HL-60/S4 treated with retinoic acid at 250 ng/mL for 4 days and 3 days (cell line): ENCODE data around the gene HLA-DRA.
"Not testable (repeated sequence)": the region's sequence is repeated elsewhere in the genome, so short reads cannot be mapped to it uniquely, and the experiment has no call there.

ENCODE experiments used
- in situ Hi-C: fragments of 300-500 bp; cut with MboI; formaldehyde crosslinking; loops from 2 replicates; pipeline ENCODE4 v1.7.0; 2022; ENCODE audit warnings: low sequenced_read_pairs

The HLA-DRA gene

DNA sequence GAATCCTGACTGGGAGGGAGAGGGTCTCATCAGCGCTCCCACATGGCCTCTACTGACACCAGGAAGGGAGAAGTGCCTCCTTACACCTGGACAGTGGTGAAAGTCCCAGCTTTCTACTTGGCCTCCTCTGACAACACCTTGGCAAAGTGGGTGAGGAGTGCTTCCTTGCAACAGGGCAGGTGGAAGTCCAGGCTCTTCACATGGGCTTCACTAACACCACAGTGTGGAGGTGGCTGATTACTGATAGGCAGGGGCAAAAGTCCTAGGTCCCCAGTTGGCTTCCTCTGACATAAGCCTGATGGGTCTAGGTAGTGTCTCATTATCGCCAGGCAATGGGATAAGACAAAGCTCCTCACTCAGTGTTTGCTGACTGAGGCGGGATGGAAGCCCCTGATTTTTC lies 9.5 kb upstream of the HLA-DRA start:
- in situ Hi-C loops, result no loop called here

- in situ Hi-C loops, result no loop called here
Measured at GRCh38 chr6:32431142-32431541, 8.5 kb upstream of the HLA-DRA start.

- in situ Hi-C loops, result no loop called here
Measured at GRCh38 chr6:32432050-32432450, 7.6 kb upstream of the HLA-DRA start.

- in situ Hi-C loops, result not testable (repeated sequence)
Measured at GRCh38 chr6:32433950-32434349, 5.7 kb upstream of the HLA-DRA start.

DNA sequence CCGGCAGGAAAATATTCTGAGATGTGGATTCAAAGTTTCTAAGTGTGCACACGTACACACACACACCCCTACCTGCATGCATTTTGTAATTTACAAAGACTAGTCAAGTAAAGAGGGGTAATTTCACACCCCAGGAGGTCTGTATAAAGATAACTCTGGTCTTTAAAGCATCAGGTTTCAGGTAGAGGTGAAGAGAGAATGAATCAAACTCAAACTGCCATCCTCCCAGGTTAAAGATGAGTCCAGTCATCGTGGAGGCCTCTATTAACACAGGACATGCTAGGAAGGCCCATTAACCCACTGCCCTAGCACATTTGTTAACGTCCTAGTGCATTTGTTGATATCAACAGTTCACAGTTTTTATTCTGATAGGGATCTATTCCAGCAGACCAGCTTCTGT lies 3.5 kb upstream of the HLA-DRA start:
- in situ Hi-C loops, result no loop called here

DNA sequence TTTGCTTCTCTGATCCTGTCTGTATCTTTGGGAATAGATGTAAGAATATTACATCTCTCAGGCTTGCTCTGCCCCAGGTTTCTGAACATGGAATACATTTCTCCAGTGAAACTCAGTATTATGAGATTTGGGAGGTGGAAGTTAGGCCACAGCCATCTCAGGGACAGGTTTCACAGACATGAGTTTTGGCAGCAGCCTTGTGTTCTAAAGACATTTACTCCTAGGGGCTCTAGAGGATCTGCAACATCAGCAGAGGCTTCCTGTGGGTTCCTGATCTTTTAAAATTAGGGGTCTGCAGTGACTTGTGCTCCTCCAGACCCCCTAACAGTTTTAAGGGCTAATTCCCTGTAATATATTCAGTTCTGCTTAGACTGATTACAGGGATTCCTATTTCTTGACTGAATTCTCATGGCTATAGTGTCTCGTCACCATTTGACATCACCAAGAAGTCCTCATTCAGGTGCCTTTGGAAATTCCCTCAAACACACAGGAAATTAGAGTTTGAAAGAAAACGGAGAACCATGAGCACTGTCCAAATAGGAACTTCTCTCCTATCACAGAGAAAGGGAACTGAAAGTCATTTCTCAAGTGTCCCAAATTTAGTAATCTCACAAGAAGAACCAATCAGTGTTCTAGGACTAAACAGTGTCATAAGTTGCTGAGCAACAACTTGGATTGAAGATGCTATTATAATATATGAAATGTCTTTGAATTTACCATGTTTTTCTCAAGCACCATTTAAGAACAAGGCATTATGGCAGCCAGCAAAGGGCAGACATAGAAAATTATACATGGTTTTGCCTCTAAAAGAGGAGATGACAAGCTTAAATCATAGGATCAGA lies 2.5 kb upstream of the HLA-DRA start:
- in situ Hi-C loops, result no loop called here

- in situ Hi-C loops, result no loop called here
Measured at GRCh38 chr6:32439139-32439538, 548 bp upstream of the HLA-DRA start.

- in situ Hi-C loops, result no loop called here
Measured at GRCh38 chr6:32442243-32442667, 2.6 kb downstream of the HLA-DRA start.

DNA sequence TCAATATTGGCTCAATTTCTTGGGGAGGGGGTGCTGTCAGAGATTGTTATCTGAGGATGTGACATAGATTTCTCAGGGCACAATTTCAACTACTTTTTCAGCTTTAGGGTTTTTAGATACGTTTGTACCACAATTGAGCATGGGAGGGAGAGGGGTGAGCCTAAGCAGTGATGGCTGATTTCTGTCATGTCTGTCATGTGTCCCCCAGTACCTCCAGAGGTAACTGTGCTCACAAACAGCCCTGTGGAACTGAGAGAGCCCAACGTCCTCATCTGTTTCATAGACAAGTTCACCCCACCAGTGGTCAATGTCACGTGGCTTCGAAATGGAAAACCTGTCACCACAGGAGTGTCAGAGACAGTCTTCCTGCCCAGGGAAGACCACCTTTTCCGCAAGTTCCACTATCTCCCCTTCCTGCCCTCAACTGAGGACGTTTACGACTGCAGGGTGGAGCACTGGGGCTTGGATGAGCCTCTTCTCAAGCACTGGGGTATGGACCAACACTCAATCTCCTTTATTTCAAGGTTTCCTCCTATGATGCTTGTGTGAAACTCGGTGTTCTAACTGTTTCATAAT lies 3.4 kb downstream of the HLA-DRA start:
- in situ Hi-C loops, result no loop called here

DNA sequence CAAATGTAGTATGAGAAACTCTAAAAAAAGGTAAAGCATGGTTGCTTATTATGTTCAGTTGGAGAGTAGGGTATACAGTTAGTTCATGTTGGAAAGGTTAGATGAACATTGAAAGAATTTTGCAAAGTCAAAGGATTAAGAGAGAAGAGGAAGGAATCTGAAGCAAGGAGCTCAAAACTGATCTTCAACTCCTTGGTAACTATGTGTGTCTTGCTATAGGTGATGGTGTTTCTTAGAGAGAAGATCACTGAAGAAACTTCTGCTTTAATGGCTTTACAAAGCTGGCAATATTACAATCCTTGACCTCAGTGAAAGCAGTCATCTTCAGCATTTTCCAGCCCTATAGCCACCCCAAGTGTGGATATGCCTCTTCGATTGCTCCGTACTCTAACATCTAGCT lies 4.7 kb downstream of the HLA-DRA start:
- in situ Hi-C loops, result no loop called here

- in situ Hi-C loops, result no loop called here
Measured at GRCh38 chr6:32445321-32445854, 5.7 kb downstream of the HLA-DRA start.

- in situ Hi-C loops, result no loop called here
Measured at GRCh38 chr6:32447932-32448331, 8.2 kb downstream of the HLA-DRA start.

- in situ Hi-C loops, result no loop called here
Measured at GRCh38 chr6:32449088-32449736, 9.5 kb downstream of the HLA-DRA start.

GRCh38 chr6:32457054-32457453 lies 17.4 kb downstream of the HLA-DRA start:
- in situ Hi-C loops, result no loop called here

DNA sequence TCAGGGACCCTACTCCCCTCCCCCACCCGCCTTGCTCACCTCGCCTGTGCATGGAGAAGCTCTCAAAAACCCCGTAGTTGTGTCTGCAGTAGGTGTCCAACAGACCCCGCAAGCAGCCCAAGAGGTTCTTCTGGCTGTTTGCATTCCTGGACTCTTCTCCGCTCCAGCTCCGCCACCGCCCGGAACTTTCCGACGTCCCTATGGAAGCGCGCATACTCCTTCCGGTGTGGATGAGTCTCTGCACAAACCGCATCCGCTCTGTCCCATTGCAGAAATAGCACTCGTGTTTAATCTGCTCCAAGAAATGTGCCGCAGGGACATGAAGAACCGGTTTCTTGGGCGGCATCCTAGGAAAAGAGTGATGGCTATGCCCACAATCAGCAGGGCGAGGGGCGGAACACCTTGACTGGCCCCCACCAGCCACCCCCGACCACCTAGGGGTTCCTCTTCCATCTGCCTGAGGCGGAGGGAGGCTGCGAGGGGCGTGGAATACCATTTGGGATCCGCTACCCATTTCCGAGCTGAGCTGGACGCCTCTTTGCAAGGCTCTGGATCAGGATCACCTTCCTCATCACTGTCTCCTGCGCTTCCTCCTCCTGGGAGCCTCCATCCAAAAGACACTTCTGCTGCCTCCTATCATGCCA lies 20.2 kb downstream of the HLA-DRA start:
- in situ Hi-C loops, result no loop called here

DNA sequence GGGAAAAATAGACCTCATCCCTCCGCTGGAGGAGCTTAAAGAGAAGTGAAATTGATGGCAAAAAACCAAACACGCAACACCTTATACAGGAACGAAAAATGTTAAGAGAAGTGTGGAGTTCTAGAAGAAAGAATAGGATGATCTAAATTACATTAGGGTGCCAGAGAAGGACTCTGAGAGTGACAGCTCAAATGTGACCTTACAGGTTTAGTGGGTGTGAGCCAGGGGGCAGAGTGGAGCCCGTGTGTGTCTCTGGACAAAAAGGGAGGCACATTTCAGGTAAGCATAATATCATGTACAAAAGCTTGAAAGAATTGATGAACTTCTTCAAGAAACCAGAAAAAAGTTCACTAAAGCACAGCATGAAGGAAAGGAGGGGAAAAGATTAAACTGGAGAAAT lies 20.8 kb downstream of the HLA-DRA start:
- in situ Hi-C loops, result no loop called here

DNA sequence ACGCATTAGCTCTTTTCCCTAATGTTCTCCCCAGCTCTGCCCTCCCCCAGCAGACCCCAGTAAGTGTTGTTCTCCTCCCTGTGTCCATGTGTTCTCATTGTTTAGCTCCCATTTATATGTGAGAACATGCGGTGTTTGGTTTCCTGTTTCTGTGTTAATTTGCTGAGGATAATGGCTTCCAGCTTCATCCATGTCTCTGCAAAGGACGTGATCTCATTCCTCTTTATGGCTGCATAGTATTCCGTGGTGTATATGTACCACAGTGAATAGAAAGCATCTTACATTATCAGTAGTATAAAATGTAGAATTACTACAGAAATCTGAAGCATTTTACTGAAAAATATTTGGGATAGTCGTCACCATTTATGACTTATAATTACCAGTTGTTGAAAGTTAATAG lies 21.8 kb downstream of the HLA-DRA start:
- in situ Hi-C loops, result no loop called here

DNA sequence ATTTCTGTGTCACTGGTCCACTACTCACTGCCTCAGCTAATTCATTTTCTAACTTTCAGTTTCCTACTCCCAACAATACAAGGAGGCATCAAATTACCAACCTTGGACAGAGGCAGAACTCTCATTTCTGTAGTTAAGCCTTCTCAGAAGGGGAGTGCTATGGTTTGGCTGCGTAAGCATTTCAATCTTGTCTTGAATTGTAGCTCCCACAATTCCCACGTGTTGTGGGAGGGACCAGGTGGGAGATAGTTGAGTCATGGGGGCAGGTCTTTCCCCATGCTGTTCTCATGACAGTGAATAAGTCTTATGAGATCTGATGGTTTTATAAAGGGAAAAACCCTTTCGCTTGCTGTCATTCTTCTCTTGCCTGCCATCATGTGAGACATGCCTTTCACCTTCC lies 22.9 kb downstream of the HLA-DRA start:
- in situ Hi-C loops, result no loop called here

- in situ Hi-C loops, result not testable (repeated sequence)
Measured at GRCh38 chr6:32467743-32468503, 28.2 kb downstream of the HLA-DRA start.

DNA sequence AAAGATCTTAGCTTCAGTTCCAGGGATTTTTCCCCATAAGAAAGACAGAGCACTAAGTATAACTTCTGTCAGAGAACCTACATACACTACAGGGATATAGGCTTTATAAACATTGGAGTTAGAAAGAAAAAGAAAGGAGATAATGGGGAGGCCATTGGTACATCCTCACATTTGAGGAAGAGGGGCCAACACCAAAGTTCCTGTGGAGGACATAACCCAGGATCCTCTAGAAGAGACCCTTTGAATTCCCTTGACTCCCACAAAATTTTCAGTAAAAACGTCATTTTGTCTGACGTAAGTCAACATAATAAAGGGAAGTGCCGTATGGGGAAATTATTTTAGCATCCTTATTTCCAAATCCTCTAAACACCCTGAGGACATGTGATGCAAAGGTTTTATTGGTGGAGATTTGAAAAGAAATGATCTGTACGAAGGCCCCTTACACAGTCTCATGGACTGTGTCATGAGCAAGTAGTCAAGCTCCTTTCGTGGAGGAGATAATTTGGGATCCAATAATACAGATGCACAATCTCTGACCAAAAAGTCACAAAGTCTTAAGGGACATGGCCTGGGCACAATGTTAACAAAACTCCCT lies 33.2 kb downstream of the HLA-DRA start:
- in situ Hi-C loops, result no loop called here
